Omental fat pad (tissue), 4 donors: ENCODE data around the gene DSCAML1. TPM values are rescaled to one million over a fixed set of nuclear protein-coding genes. Genes with fewer than 3 reads are reported as not detected.

Source experiments
- ATAC-seq: fragments of 150-250 bp; one replicate; pipeline ENCODE4 v1.9.1; 2016; ENCODE audit warnings: mild to moderate bottlenecking, moderate library complexity; ENCODE audit not compliant: low FRiP score
- DNase-seq: peaks from one replicate; pipeline ENCODE4 v3.0.0-alpha.2; 2019; ENCODE audit warnings: low spot score
- total RNA-seq, 4 donors: library from RNA; depleted of rRNA; stranded (reverse); fragments of >200 nt; gene quantifications; one replicate each; pipeline ENCODE4 v1.1.0, GENCODE V29; 2016
- TF ChIP-seq, protein P1 (sequence below), 3 donors: fragments of 450-650 bp; IDR thresholded peaks; one replicate each; pipeline ENCODE4 v1.5.1; 2016 to 2017; ENCODE audit warnings: antibody characterized with exemption in 3 of 3, mild to moderate bottlenecking in 3 of 3, moderate library complexity in 2 of 3

The DSCAML1 gene
- total RNA-seq, 4 donors from 2014 or later = 0.95 to 10.9 (median 3.9) TPM

DNA sequence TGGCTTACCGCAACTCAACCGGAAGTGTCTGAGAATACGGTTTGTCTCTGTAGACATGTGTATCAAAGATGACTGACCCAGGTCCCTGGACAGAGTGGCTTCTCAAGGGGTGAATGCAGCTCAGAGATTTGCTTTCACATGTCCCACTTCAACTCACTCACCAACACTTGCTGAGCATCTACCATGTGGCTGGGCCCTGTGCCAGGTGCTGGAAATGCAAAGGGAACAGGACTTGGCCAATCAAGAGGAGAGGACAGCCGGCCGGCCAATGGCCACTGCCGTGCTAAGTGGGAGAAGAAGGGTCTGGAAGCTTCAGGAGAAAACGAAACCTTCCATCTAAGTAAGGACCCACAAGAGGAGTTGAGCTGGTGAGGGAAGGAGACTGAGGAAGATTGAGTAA is 318.1 kb downstream of the DSCAML1 start:
- DNase-seq = no peak
- no peak for ATAC-seq
- TF ChIP-seq, protein P1, sequence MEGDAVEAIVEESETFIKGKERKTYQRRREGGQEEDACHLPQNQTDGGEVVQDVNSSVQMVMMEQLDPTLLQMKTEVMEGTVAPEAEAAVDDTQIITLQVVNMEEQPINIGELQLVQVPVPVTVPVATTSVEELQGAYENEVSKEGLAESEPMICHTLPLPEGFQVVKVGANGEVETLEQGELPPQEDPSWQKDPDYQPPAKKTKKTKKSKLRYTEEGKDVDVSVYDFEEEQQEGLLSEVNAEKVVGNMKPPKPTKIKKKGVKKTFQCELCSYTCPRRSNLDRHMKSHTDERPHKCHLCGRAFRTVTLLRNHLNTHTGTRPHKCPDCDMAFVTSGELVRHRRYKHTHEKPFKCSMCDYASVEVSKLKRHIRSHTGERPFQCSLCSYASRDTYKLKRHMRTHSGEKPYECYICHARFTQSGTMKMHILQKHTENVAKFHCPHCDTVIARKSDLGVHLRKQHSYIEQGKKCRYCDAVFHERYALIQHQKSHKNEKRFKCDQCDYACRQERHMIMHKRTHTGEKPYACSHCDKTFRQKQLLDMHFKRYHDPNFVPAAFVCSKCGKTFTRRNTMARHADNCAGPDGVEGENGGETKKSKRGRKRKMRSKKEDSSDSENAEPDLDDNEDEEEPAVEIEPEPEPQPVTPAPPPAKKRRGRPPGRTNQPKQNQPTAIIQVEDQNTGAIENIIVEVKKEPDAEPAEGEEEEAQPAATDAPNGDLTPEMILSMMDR (IDR thresholded peaks at IDR 0.05) = no peak

DNA sequence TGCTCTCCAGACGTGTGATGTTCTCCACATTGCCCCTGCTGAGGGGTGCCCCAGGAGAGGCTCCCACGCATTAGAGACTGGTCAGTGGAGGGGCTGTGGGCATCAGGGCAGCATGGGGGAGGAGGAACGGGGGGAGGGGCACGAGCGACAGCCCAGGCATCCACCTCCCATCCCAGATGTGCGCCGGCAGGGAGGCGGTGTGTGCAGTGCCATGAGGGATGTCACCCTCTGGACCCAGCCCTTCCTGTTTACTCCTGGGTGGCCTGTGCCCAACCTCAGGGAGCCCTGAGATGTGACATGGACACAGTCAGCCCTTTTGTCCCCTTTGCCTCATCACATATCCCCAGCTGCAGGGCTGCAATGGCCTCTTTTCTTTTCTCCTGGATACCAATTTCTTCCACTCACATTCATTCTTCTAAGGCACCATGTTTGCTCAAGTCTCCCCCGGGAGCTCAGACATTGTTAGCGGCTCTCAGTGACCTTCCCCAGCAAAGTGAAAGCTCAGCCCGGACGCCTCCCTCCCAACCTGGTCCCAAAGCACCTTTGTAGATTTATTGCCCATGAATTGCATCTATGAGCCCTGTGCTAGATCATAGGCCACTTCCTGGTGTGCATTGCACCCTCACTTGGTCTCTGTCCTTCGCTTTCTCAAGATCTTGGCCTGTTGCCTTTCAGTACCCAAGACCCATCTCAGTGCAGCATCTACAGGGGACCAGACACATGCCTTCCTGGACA is 318.7 kb downstream of the DSCAML1 start:
- TF ChIP-seq, protein P1 (IDR thresholded peaks at IDR 0.05) = no peak
- no peak for ATAC-seq
- no peak for DNase-seq

GRCh38 chr11:117477721-117478120 is 319.3 kb downstream of the DSCAML1 start:
- DNase-seq = no peak
- no peak for ATAC-seq
- TF ChIP-seq, protein P1 (IDR thresholded peaks at IDR 0.05) = no peak

DNA sequence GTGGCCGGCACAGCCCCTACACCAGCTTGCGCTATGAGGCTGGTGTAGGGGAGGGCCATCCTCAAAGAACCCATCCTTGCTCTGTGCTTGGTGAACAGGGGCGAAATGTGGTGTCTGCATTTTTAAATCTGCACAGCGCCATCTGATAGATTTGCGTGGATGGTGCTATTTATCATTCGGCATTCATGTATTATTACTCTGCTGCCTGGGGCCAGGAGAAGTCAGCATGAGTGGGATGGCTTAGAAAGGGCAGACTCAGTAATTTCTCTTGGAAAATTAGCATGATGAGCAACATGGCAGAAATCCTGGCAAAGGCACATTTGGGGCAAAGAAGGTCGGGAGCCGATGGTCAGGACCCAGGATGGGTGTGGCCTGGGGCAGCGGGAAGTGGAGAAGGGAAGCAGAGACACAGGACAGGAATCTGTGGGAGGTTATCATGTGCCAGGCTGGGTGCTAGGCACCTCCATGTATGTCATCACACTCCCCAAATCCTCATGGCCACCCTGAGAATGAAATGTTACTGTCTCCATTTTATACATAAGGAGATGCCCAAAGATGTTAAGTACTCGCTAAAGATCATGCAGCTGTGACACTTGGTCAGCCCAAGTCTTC is 320.4 kb downstream of the DSCAML1 start:
- ATAC-seq (no peak), DNase-seq (no peak)
- TF ChIP-seq, protein P1 (IDR thresholded peaks at IDR 0.05) = no peak

DNA sequence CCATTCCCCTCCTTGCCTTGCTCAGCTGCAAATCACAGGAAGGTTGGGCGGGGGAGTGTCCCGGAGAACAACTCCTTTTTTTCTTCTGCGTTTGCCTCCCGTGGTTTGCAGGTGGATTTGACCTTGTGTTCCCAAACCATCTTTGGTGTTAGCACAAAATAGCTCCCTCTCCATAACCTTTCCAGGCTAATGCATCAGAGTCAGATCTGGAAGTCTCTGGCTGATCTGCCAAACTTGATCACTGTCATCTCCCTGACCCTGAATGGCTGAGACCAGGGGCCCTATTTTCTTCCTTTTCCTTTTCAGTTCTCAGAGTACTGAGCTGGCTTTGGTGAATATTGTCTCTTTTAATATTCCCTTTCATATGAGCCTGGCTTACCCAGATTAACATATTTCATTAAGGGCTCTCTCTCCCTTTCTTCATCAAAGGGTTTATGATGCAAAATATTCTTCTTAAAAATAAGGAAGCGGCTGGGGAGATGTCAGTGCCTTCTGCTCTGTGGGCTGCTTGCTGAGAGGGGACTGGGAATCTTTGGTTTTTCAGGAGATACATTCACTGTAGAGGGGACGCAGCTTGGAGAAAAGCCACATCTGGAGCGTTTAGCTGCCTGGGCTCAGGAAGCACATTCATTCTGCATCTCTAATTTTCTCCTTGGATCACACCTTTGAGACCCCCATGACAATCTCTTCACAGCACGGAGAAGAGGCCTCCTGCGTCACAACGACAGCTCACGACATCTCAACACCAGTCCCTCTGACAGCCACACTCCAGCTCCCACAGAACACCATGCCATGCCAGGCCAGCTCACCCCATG is 321.1 kb downstream of the DSCAML1 start:
- TF ChIP-seq, protein P1 (IDR thresholded peaks at IDR 0.05) = no peak
- no peak for DNase-seq
- ATAC-seq = no peak

DNA sequence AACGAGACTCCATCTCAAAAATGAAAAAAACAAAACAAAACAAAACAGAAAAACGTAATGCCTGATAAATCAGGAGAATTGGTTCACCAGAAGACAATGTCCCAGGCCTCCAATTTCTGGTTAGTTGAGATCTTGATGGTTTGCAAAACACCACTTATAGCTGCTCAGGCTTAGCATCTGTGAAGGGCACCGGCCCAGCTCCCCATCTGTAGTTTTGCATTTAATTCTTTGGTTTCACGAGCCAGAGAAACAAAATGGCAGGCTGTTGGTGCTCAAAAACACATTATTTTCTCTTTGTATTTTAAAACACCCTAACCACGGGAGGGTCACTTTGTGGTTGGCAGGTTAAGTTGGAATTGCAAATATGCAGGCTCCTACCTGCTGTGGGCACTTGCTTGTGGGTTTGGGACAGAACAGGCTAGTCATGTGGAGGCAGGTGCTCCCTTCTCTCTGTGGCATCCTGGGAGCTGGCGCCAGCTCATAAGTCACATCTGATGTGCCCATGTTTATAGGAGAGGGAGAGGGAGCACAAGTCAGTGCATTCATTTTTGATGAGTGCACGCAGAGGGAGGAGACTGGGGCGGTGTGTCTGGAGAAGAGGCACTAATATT is 323.4 kb downstream of the DSCAML1 start:
- no peak for ATAC-seq
- TF ChIP-seq, protein P1 (IDR thresholded peaks at IDR 0.05) = no peak
- no peak for DNase-seq
